Pancreas (tissue), 10 donors: ENCODE data around the gene BPGM. TPM values are rescaled to one million over a fixed set of nuclear protein-coding genes. Genes with fewer than 3 reads are reported as not detected.
"Not testable (repeated sequence)": the region's sequence is repeated elsewhere in the genome, so short reads cannot be mapped to it uniquely, and the experiment has no call there.

Source experiments
- ATAC-seq, 4 donors: fragments of 200-7000 bp; cut with Tn5 transposase; one replicate each; pipeline versions ENCODE4 v1.8.0 to v1.9.1; 2020; ENCODE audit warnings: mild to moderate bottlenecking in 4 of 4, moderate library complexity in 4 of 4
- DNase-seq, 6 donors: peaks; one replicate each; pipeline ENCODE4 v3.0.0-alpha.2; 2020
- FAIRE-seq: peaks from 2 replicates; lab custom pipeline; 2012; peaks lifted over from hg19 to GRCh38; lab: Jason Lieb, UNC
- H3K27ac ChIP-seq, 4 donors: fragments of 200-600 bp; sonication (generic); 1 replicate in 3 of 4; 2 replicates in 1 of 4; pipeline versions ENCODE4 v1.5.0 to v1.8.0; 2020
- H3K27me3 ChIP-seq, 4 donors: fragments of 200-600 bp; one replicate each; pipeline ENCODE4 v1.8.0; 2021
- H3K36me3 ChIP-seq, 3 donors: fragments of 200-600 bp; sonication (generic) in 1 of 3; one replicate each; pipeline versions ENCODE4 v1.5.0 to v1.8.0; 2020 to 2021
- H3K4me1 ChIP-seq, 3 donors: fragments of 200-600 bp; one replicate each; pipeline ENCODE4 v1.8.0; 2021
- H3K4me3 ChIP-seq, 4 donors: fragments of 200-600 bp; sonication (generic) in 2 of 4; one replicate each; pipeline versions ENCODE4 v1.5.0 to v1.8.0; 2020 to 2021
- H3K9me3 ChIP-seq, 4 donors: fragments of 200-600 bp; one replicate each; pipeline ENCODE4 v1.8.0; 2021
- WGBS, 2 donors: extraction: QIAGEN DNeasy Blood & Tissue Kit; methylation state at CpG; one replicate each; pipeline ENCODE4 v1.1.7; 2013; 5-methylcytosine and 5-hydroxymethylcytosine counted together
- intact Hi-C, 3 donors: fragments of 100-400 bp; cut with DNase I; formaldehyde crosslinking; loops; one replicate each; pipeline versions ENCODE4 v1.11.1 to v1.14.2; 2022
- polyA plus RNA-seq, 2 donors: library from polyadenylated mRNA; stranded (reverse); fragments of 200-250 nt; gene quantifications; one replicate each; pipeline ENCODE4 v1.2.3, GENCODE V29; 2013
- total RNA-seq, 6 donors: library from RNA; stranded (reverse); fragmentation: NEBNext Ultra II Directional in 4 of 6; extraction: Animal tissue kit (Norgen Biotek cat#: 25700) in 4 of 6; gene quantifications; one replicate each; pipeline versions ENCODE4 v1.2.1 to v1.2.4, GENCODE V29; 2021 to 2023
- TF ChIP-seq, protein P1 (sequence below), 4 donors: fragments of 200-600 bp; sonication (generic) in 3 of 4; IDR thresholded peaks; one replicate each; pipeline versions ENCODE4 v1.5.0 to v1.8.0; 2021; ENCODE audit warnings: antibody characterized with exemption in 4 of 4
- donor health status: healthy with polysubstance abuse.
- donor health status: DM: no; HTN: no; CAD: no; lungs with moderate emphysema.
- donor health status: DM: no; HTN: no; CAD: no.
- donor health status: control.
- donor health status: control.
- donor health status: Bipolar disorder and iron deficiency.
- donor health status: DM: yes; HTN: yes; CAD: no.
- donor health status: DM: no; HTN: no; CAD: no.
- donor health status: DM: no; HTN: no; CAD: no.
- donor health status: DM: yes; HTN: yes; CAD: no.

The BPGM gene
- total and polyA plus RNA-seq, 8 donors: 2.8 to 10.0 (median 6.9) TPM

GRCh38 chr7:134660242-134660785 is 13.7 kb downstream of the BPGM start:
- TF ChIP-seq, protein P1, sequence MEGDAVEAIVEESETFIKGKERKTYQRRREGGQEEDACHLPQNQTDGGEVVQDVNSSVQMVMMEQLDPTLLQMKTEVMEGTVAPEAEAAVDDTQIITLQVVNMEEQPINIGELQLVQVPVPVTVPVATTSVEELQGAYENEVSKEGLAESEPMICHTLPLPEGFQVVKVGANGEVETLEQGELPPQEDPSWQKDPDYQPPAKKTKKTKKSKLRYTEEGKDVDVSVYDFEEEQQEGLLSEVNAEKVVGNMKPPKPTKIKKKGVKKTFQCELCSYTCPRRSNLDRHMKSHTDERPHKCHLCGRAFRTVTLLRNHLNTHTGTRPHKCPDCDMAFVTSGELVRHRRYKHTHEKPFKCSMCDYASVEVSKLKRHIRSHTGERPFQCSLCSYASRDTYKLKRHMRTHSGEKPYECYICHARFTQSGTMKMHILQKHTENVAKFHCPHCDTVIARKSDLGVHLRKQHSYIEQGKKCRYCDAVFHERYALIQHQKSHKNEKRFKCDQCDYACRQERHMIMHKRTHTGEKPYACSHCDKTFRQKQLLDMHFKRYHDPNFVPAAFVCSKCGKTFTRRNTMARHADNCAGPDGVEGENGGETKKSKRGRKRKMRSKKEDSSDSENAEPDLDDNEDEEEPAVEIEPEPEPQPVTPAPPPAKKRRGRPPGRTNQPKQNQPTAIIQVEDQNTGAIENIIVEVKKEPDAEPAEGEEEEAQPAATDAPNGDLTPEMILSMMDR (IDR thresholded peaks at IDR 0.05): no peak
- FAIRE-seq (no peak), DNase-seq (no peak), ATAC-seq (no peak)
- H3K9me3 ChIP-seq: no peaks in the 10 kb centered on the region
- intact Hi-C loops: no loop called here
- H3K27me3 ChIP-seq: no peaks in the 10 kb centered on the region
- H3K27ac ChIP-seq: no peak overlapping the region
- no peaks in the 10 kb centered on the region for H3K4me1 ChIP-seq
- H3K4me3 ChIP-seq: no peak overlapping the region
- WGBS, 2 donors: 89 to 92% methylated on average over 7 of the region's 7 CpGs
- H3K36me3 ChIP-seq: peaks cover 0 to 7% (median 0%) of the 10 kb centered on the region in 3 donors

- no peak for DNase-seq
- no peaks in the 10 kb centered on the region for H3K9me3 ChIP-seq
- no peak for ATAC-seq
- H3K4me3 ChIP-seq: no peak overlapping the region
- H3K36me3 ChIP-seq: peaks cover 0 to 7% (median 0%) of the 10 kb centered on the region in 3 donors
- no peak for FAIRE-seq
- intact Hi-C loops: no loop called here
- no peaks in the 10 kb centered on the region for H3K4me1 ChIP-seq
- TF ChIP-seq, protein P1 (IDR thresholded peaks at IDR 0.05): no peak
- H3K27ac ChIP-seq: no peak overlapping the region
- WGBS, 2 donors: 53 to 64% methylated on average over 1 of the region's 1 CpG
- H3K27me3 ChIP-seq: no peaks in the 10 kb centered on the region
Observed at GRCh38 chr7:134660961-134661376, 14.3 kb downstream of the BPGM start.

DNA sequence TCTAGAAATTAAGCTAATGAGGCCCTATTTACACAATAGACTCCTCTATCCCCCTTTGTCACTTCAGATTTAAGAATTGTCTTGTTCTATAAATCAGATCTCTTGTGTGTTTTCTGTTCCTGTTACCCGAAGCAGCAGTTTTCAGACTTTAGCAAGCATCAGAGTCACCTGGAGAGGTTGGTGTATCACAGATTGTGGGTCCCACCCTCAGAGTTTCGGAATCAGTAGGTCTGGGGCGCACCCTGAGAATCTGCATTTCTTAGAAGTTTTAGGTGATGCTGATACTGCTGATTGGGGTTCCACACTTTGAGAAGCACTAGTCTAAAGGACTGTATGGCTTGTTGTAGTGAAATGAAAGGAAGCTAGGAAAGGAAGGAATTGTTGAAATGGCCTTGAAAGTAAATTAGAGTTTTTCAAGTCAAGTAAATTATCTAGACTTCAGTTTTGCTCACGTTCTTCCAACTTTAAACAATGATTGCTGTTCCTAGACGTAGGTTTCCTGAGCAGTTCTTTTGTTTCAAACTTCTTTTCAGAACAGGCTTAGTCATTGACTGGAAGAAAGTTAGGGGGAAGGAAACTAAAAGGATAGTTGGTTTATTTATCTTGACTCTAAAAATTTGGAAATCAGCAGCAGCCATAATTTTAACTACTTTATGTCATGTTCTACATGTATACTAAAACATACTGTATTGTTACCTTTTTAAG is 15.7 kb downstream of the BPGM start:
- no peak overlapping the region for H3K27ac ChIP-seq
- no peak for DNase-seq
- H3K9me3 ChIP-seq: no peaks in the 10 kb centered on the region
- TF ChIP-seq, protein P1 (IDR thresholded peaks at IDR 0.05): no peak
- no peak overlapping the region for H3K4me3 ChIP-seq
- no peak for FAIRE-seq
- ATAC-seq: no peak
- WGBS, 2 donors: 68 to 87% methylated on average over 5 of the region's 5 CpGs
- no peaks in the 10 kb centered on the region for H3K27me3 ChIP-seq
- H3K4me1 ChIP-seq: no peaks in the 10 kb centered on the region
- peaks cover 0 to 7% (median 0%) of the 10 kb centered on the region in 3 donors for H3K36me3 ChIP-seq
- intact Hi-C loops: no loop called here

DNA sequence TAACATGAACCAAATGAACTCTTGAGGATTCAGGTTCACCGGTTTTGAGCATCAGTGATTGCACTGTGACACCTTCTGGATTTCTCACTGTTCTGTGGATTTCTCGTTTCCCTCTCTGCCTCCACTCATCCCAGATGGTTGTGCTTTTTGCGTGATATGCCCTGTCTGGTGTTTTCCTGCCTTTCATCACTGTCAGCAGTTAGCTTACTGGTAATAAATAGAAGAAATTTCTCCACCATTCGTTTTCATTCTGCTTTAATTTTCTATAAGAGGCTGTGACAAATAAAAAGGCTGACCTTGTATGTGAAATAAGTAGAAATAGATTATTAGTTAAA is 16.2 kb downstream of the BPGM start:
- TF ChIP-seq, protein P1 (IDR thresholded peaks at IDR 0.05): no peak
- Histone ChIP-seq H3K9me3 (no peaks in the 10 kb centered on the region), H3K27ac (no peak overlapping the region), H3K36me3 (peaks cover 0 to 7% (median 0%) of the 10 kb centered on the region in 3 donors), H3K4me1 (no peaks in the 10 kb centered on the region), H3K27me3 (no peaks in the 10 kb centered on the region), H3K4me3 (no peak overlapping the region)
- ATAC-seq (no peak), DNase-seq (no peak), FAIRE-seq (no peak)
- intact Hi-C loops: no loop called here
- 78 to 84% methylated on average over 4 of the region's 4 CpGs for WGBS, 2 donors

DNA sequence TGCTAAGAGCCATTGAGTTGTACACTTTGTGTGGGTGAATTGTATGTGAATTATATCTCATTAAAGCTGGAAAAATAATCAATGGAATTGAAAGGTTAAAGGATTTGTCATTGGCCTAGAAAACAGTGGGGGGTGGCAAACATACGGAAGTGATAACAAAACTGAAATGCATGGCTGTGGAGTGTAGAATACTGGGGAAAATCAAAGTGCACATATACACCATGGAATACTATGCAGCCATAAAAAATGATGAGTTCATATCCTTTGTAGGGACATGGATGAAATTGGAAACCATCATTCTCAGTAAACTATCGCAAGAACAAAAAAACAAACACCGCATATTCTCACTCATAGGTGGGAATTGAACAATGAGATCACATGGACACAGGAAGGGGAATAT is 18.4 kb downstream of the BPGM start:
- H3K4me1 ChIP-seq, H3K9me3 ChIP-seq, ATAC-seq, H3K27me3 ChIP-seq, H3K36me3 ChIP-seq, DNase-seq, H3K4me3 ChIP-seq, FAIRE-seq, H3K27ac ChIP-seq, intact Hi-C loops: not testable (repeated sequence)
- 0% methylated on average over 1 of the region's 3 CpGs for WGBS, 2 donors
